NCI-H1436 (cell line): ENCODE measurements around the gene KIF5C.
A peak's percentile ranks its signal among the peaks of the same experiment; 100 is the strongest.

Source experiments
- DNase-seq: peaks from one replicate; lab custom pipeline; 2025; lab: John Stamatoyannopoulos, UW

The KIF5C gene

DNA sequence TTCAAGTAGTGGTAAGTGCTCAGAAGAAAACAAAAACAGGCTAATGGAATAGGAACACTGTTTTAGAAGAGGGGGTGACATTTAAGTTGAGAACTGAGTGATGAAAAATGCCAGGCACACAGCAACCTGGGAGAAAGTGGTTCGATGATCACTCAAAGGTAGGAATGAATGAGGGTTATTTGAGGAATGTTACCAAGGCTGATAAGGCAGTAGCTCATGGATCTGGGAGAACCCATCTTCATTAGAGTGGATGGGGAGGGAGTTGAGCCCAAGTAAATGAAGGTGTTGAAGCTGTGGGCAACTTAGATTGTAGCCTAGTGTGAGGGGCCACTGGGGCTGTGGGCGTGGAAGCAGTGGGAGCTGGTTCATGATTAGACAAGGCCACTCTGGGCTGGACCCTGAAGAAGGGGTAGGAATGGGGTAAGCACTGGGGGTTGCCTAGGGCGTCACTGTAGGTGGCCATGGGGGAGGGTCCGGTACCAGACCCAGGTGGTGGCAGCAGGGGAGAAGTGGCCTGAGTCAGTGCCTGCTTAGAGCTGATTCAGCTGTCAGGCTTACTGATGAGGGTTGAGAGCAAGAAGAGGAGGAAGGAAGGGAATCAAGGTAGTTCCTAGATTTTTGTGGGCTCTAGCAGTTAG is 141.0 kb downstream of the KIF5C start:
- DNase-seq = no peak

DNA sequence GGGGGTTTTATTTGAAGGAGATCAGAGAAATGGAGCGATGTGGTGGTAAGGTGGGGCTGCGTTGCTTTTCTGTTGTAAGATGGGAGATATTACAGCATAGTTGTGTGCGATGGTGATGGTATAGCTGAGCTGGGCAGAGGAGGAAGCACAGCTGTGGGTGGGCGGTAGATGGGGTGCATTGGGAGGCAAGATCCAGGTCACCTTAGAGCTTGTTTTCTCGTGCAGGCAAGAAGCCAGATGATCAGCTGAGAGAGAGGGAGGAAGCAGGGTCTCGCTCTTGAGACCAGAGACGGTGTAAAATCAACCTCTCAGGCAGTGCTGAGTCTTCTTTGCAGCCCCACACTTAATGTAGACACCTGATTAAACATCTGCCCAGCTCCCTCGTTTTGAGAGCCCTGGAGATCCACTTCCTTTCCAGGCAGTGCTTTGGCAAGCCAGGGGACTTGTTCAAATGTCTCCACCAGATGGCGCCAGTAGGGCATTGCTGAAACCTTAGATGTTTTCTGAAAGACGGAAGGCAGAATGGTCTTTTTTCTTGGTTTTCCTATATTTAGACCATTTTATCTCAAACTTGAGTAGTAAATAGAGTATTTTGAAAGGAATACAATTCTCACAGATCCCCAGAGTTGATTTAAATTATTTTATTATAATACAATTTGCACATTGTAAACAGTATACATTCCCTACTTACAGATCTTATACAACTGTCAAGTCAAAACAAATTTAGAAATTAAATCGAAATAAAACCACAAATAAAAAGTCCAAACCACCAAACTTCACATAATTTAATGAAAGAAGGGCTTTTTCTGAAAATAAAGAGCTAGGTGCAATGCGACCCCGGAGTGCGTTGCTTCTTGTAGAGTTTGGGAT is 142.3 kb downstream of the KIF5C start:
- peak; percentile 75 for DNase-seq

DNA sequence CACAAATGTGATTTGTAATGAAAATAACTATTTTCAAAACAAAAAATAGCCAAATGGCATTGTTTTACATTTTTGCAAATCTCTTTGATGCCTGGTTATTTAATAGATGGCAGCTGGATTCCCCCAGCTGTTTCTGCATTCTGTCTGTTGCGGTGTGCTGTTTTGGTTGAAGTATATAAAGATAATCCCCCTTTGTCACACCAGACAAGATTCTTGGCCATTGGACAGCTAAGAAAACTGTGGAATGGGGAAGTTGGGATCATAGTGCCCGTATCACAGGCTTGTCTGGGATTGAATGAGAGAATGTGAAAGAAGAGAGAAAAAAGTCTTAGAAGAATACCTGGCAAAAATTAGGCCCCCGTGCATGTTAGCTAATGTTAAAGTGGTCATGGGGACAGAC is 144.0 kb downstream of the KIF5C start:
- no peak for DNase-seq

DNA sequence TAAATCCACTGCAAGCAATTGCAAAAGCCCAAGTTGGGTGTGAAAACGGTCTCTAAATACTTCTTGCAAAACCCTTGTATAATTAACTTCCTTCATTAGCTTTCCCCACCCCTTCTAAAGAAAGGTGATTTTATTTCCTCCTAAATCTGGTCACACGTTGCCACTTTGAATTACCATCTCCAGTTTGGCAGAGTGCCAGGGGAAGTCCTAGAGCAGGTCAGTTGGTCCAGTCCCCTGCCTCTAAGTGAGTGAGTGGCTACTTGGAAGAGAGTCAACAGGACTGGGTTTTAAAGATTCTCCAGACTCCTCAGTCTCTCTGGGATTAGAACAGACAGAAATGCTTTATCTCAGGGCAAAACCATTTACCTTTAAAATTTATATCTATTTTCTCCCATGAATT is 144.7 kb downstream of the KIF5C start:
- DNase-seq = no peak

DNA sequence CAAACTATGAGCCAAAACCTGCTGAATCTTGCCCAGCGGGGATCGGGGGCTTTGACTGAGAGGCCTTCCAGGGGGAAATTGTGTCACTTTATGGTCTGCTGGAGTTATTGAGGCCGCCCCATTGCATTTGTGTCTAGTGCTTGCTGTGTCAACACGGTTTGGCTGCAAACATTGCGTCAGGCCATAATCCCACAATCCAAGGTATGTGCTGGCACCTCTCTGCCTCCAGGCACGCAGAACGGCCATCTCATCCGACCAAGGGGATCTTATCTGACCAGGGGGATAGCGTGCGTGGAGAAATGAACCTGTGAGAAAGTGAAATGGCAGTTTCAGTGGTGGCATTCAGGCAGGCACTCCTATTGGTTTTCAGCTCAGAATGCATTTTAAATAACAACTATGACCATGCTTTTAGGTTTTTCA is 145.4 kb downstream of the KIF5C start:
- DNase-seq = no peak

DNA sequence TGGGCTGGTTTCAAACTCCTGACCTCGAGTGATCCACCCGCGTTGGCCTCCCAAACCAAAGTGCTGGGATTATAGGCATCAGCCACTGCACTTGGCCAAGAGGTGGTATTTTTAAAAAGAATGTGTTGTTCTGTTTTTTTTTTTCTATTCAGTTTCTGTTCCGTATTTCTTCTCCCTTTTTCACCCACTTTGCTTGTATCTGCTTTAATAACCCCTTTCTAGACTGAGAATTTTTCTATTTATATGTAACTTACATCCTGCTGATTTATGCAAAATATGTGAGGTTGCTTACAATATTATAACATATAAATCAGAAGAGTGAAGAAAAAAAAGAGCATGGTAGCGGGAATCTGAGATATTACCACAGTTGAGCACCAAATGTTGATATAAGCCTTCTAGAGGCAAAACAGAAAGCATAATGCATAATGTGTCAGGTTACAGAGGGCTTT is 146.3 kb downstream of the KIF5C start:
- no peak for DNase-seq

DNA sequence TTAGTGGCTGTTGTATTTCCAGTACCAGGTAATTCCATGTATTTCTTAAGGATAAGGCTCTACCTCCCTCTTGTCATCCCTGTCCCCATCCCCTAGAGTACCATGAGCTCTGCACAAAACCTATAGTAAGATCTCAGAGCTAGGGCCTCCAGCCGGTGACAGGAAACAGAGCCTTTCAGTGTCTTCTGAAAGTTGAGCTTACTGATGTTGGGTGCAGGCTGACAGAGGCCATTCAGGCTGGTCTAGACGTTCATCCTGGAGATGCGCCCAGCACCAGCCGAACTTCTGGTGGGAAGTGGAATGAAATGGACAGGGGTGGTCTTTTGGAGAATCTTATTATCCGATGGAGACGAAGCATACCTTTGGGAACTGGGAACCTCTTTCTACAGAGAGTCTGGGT is 146.7 kb downstream of the KIF5C start:
- DNase-seq = no peak

- DNase-seq = no peak
These were observed 148.1 kb downstream of the KIF5C start for GRCh38 chr2:149023091-149023490.

DNA sequence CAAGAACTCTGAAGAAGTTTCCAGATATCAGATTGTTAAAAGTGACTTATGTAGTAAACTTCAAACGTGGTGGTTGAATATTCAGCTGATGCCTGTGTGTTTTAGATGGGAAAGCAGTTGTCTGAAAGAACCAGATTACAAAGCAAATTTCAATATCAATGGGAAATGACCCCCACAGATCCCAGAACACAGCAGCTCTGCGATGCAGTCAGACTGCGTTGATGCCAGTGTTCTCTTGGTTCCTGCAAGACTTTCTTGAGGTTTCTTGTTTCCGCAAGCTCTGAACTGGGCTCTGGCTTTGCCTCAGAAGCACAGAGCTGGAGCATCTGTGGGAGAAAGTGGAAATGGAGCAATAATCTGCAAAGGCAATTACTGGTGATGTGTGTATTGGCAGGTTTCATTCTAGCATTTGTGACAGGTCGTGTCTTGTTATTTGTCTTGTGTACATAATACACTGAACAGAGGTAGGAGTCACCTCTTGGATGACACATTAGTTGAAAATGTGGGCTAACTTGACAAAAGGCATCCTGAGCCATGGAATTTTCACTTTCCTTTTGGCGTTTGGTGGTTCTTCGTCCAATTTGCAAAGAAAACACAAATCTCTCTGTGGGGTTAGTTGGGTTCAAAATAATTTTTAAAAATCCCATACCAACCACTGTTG is 152.7 kb downstream of the KIF5C start:
- DNase-seq = no peak

DNA sequence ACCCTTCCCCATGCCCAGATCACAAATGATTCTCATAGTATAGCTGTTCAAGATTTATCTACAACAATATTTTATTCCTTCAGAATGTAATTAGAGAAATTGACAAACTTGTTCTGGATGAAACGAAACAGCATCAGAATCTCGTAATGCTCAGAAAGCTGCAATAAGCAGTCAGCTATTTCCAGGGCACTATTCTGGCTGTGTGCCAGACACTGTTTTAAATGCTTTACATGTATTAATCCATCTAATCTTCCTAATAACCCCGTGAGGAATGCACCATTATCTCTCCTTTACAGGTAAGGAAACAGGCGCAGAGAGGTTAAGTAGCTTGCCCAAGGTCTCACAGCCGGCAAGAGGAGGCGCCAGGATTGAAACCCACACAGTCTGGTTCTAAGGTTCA is 153.3 kb downstream of the KIF5C start:
- DNase-seq = no peak

GRCh38 chr2:149028891-149029290 is 153.9 kb downstream of the KIF5C start:
- DNase-seq = no peak

- DNase-seq = no peak
These were observed 154.4 kb downstream of the KIF5C start for GRCh38 chr2:149029307-149029965.

DNA sequence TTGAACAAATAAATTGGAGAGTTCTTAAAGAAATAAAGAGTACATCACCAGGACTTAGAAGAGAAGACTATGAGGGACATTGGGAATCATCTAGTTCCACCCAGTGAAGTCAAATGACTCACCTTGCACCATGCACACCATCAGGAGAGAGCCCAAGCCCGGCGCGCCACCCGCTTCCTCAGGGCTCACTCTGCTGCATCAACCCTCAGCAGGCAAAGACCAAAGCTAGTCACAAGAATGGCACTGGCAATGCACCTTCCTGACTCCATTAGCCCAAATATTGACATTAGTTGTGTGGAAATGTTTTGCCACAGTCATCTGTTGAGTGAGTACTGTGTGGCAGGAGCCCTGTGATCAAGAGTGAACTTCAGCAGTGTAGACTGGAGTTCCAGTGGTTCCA is 156.4 kb downstream of the KIF5C start:
- no peak for DNase-seq

- DNase-seq = peak; percentile 71
These were observed 158.7 kb downstream of the KIF5C start for GRCh38 chr2:149033716-149034115.

DNA sequence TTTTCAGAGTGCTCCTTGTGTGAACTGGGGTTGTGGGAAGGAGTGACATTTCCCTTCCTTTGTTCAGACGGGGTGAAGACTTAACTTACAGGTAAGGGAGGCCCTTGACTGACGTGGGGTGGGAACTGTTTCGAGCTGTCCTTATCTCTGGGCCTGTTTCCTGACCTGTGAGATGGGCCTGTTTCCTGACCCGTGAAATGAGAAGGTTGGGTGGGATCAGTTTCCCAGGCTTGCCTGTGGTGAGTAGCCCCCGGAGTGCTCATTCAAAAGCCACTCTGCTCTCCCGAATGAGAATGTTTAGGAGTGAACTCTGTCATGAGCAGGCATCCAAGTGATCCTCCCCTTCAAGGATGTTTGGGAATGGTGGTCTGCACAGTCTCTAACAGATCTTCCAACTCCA is 159.4 kb downstream of the KIF5C start:
- no peak for DNase-seq

DNA sequence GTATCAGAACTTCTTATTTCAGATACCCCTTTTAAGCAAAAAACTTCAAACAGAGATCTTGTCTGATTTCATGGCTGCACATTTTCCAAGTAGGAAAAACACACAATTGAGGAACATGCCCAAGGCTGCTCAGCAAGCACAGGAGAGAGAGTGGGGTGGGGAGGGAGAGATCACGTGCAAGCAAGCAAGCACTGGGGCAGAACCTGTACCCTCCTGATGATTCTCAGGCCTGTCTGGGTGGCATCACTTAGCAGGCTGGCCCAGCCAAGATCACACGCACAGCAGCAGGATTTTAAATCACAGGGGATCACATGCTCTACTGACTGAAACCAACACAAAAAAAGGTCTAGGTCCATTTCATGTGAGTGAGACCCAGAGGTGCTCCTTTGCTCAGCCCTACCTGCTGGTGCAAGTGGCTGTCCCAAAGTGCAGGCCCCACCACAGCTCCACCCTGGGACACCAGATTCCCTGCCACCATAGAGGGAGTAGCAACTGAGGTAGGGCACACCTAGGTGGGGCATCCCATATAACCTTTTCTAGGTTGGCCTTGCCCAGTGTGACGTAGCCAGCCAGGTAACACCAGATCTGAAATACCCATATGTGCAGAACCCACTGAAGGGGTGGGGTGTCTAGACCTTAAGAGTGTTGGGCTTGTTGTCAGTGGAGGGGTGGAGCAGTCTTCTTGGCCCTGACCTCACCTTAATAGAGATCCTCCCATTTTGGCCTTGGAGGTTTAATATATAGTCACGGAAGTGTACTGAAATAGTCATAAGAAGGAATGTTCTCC is 161.7 kb downstream of the KIF5C start:
- no peak for DNase-seq

GRCh38 chr2:149037851-149038250 is 162.8 kb downstream of the KIF5C start:
- no peak for DNase-seq

DNA sequence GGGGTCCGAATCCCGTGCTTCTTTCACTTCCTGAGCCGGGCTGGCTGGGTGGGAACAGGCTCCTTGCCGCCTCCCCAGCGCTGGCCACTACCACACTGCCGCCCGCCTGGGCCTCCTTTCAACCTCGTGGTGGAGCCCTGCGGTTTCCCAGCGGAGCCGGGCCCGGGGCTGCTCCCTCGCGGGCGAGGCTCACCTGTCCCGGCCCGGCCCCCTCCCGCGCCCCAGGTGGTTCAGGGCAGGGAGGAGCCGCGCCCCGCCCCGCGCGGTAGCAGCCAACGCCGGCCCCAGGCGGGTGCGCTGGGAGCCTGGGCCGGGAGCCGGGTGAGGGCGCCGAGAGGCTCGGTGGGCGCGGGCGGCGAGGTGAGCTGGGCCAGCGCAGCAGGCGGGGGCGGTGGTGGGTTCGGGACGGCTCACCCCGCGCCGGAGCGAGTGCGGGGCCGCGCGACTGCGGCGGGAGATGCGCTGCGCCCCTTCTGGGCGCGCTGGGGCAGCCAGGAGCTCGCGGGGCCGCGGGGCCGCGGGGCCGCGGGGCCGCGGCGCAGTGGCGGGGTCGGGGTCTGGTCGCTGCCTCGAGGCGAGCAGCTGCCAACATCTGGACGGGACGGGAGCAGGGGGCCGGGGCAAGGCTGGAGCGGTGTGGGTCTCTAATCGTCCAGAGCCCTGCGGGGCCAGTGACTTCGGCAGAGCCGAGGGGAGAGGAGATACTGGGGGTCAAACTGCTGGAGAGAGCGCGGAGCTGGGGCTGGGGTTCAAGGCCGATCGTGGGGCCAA is 163.6 kb downstream of the KIF5C start, which contains the start of gene LYPD6B:
Gene LYPD6B (plus strand): TSS at position 258 of the 771 bp plus-strand sequence. CDS start 92,250 bp downstream, outside the sequence.
- peak; percentile 45 for DNase-seq

DNA sequence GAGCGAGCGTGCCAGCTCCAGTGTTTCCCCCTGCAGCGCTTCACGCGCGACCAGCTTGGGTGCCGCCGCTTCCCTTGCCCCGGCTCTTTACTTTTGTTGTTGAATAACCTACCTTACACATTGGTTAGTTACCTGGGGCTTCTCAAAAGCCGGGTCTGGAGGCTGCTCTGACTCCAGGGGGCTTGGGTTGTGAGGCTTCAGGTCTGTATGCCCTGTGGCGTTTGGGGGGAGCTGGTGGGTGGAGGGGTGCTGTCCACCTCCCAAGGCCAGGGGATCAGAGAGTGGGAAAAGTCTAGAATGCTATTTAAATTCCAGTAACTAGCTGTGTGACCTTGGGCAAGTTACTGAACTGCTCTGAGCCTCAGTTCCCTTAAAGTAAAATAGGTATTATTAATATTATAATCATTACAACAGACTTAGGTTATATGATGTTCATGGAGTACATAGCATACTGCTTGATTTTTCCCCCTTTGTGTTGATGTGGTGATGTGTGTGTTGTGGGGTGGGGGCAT is 164.2 kb downstream of the KIF5C start:
- DNase-seq = no peak

- no peak for DNase-seq
These were observed 165.4 kb downstream of the KIF5C start for GRCh38 chr2:149040451-149040850.
